Measurements from ENCODE around the gene FRY. TPM values are rescaled to one million over a fixed set of nuclear protein-coding genes. Genes with fewer than 3 reads are reported as not detected.
"Not testable (repeated sequence)": the region's sequence is repeated elsewhere in the genome, so short reads cannot be mapped to it uniquely, and the experiment has no call there.

FRY gene
- total RNA-seq, 1 experiment from 2014 or later = 3.5 TPM

DNA sequence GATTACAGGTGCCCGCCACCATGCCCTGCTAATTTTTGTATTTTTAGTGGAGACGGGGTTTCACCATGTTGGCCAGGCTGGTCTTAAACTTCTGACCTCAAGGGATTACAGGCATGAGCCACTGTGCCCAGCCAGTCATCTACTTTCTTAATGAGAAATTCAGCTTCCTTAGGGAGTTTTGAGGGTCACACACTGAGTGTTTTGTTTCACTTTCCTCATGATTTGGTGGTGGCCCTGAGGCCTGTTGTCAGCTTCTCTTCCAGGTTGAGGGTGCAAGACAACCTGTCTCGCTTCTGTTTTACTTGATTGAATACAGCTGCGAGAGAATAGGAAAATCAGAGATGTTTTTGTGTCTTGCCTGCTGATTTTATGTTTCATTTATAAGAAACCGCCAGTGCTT, 9.9 kb downstream of the FRY start:
- no peak for DNase-seq (ENCODE audit: low spot score)

GRCh38 chr13:32042551-32042950, 11.0 kb downstream of the FRY start:
- DNase-seq (ENCODE audit: low spot score) = no peak

DNA sequence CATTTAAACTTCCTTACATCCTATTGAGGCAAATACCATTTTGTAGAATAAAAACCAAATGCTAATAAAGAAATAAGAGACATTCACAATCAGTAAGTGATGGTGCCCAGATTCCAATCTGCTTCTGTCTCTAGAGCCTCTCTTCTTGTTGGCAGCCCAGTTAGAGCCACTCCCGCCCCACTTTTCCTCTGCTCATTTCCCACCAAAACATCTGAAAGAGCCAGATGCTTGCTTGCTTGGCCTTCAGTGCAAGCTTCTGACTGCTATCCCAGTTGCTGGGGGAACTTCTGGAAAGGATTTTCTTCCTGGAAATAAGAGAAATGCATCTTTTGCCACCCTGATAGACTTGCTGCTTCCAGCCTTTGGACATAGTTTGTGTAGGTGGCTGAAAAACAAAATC, 12.9 kb downstream of the FRY start:
- no peak for DNase-seq (ENCODE audit: low spot score)

- no peak for DNase-seq (ENCODE audit: low spot score)
Observed at GRCh38 chr13:32045537-32045936, 14.0 kb downstream of the FRY start.

GRCh38 chr13:32045982-32046785, 14.6 kb downstream of the FRY start:
- peak; percentile 41 for DNase-seq (ENCODE audit: low spot score)

DNA sequence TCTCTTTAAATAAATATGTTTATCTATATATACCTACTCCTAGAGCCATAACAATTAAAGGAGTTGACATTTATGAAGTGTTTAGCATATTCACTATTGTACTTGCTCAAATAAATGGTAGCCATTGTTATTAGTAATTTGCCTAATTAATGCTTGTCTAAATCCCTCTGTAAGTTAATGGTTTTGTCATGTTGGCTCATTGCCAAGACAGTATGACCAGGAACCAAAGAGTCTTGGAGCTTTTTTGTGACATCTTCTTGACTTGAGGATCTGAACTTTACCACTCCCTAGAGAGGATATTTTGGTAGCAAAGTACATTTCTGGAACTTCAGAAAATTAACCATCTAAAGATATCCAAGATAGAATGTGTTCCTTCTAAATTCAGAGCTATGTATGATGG, 15.5 kb downstream of the FRY start:
- DNase-seq (ENCODE audit: low spot score) = no peak

- DNase-seq (ENCODE audit: low spot score) = no peak
Observed at GRCh38 chr13:32047793-32048192, 16.2 kb downstream of the FRY start.

- DNase-seq (ENCODE audit: low spot score) = peak; percentile 6
Observed at GRCh38 chr13:32048816-32049215, 17.2 kb downstream of the FRY start.

DNA sequence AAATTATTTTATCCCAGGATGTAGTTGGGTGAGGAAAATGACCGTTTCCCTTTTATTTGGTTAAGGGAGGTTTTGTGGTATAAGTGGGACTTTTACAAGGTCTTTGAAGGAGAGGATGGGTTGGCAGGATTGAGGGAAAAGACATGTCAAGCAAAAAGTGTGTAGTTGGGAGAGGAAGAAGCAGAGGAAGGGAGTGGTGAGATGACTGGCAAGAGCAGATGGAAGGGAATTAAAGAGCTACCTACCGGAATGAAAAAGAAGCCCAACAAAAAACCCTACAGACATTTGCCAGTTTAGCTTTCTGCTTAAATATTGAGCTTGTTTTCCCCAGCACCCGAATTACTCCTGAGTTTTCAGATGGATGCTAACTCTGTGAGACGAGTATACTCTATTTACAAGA, 19.6 kb downstream of the FRY start:
- no peak for DNase-seq (ENCODE audit: low spot score)

- DNase-seq (ENCODE audit: low spot score) = no peak
Observed at GRCh38 chr13:32056316-32056715, 24.7 kb downstream of the FRY start.

DNA sequence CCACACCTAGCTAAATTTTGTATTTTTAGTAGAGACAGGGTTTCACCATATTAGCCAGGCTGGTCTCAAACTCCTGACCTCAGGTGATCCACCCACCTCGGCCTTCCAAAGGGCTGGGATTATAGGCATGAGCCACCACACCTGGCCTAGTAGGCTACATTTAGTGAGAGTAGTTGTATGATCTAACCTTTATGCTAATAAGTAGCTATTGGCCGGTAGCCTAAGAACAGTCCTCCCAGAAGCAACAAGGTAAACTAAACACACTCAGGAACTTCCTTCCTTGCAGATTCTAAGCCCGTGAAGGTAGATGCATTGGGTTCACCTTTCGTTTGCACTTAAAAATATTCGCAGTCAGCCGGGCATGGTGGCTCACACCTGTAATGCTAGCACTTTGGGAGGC, 25.8 kb downstream of the FRY start:
- not testable (repeated sequence) for DNase-seq (ENCODE audit: low spot score)

DNA sequence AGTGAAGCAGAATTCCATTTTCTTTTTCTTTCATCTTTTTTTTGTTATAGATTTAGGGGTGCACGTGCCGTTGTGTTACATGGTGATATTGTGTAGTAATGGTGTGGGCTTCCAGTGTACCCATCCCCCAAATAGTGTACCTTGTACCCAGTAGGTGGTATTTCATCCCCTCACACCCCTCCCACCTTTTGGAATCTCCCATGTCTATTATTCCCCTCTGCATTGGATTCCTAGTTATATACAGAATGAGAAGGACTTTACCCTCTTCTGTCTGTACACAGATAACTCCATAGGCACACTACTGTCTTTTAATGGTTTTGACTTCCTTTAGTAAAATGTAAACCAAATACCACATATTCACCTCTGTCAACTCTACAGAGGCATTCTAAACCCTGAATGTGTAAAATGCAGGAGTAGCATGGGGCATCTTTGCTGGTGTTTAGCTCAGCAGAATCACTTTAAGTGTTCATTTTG, 28.0 kb downstream of the FRY start:
- no peak for DNase-seq (ENCODE audit: low spot score)

DNA sequence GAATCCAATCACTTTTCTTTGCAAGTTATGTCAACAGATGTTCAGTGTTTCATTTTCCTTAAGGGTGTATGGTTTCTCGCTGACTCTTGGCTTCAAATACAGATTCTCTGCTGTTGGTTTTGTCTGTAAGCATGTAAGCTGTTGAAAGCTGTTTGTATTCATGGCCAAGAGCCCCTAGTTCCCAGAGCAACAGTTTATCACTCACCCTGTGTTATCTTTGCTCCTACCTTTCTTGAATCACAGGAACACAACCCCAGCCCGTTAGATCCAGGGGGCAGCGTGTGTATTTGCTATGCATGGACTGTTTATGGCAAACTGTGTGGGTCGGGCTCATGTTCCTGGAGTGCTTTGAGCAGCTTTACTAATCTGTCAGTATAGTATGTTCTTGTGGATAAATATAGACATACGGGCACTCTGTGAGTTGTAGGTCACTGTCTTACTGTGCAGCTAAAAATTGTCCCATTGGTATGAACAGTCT, 28.9 kb downstream of the FRY start:
- no peak for DNase-seq (ENCODE audit: low spot score)

- no peak for DNase-seq (ENCODE audit: low spot score)
Observed at GRCh38 chr13:32063619-32064233, 32.2 kb downstream of the FRY start.

- DNase-seq (ENCODE audit: low spot score) = no peak
Observed at GRCh38 chr13:32067149-32067961, 35.8 kb downstream of the FRY start.

DNA sequence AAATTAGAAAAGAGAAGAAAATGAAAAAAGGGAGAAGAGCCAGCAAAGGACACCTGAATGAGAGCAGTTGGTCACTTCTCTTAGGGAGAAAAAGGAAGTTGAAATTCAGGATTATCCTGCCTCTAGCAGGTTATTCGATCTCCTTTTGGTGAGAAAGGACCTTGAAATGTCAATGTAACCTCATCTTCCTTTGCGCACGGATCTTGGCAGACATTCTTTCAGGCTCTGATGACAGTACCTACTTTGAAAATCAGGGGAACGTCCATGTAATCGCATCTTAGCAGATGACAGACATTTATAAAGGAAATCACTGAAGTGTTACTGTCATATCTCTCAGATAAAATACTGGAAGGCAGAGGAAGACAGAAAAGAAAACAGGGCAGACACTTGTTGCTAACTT, 36.7 kb downstream of the FRY start:
- DNase-seq (ENCODE audit: low spot score) = no peak

- no peak for DNase-seq (ENCODE audit: low spot score)
Observed at GRCh38 chr13:32073180-32073864, 41.7 kb downstream of the FRY start.

DNA sequence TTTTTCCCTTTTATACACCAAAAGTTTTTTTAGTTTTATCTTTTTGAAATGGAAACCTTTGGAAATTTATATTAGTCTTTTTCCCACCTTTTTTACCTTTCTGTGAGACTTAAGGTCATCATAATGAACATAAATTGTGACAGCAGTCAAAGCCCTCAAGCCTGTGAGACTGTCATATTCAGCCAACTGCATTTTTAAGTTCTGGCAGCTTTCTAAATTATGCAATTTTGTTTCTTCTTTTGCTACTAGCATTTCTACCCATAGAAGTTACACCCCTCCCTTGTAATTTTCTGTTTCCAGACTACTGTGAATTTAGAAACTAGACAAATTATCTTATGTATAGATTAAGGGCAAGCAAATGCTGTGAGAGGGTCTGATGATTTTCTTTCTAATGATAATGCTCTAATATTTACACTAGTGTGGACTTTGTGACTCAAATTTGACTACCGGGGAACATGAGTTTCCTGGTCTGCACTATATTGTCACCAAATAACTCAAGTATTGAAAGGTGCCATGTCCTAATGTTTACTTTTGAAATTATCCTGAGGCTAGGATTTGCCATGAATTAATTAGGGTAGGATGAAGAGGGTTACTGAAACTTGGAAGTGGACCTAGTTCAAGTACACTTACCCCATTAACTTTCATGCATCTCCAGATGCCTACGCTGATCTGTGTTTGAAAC, 43.7 kb downstream of the FRY start:
- DNase-seq (ENCODE audit: low spot score) = no peak

DNA sequence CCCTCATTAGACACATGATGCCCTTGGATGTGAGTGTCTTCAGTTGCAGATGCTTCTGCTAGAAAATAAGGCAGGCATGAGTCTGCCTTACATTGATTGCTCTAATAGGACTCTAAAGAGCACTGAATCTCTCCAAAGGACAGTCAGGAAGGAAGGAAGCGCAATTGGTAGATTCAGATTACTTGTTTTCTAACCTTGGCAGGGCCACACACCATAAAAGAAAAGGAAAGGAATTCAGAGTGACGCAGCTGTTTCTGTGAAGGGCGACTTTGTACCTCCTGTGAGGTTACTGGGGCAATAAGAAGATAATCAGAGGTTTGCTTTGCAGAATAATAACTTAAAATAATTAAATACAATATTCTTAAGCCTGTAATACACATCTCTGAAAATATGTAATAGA, 48.0 kb downstream of the FRY start:
- no peak for DNase-seq (ENCODE audit: low spot score)

DNA sequence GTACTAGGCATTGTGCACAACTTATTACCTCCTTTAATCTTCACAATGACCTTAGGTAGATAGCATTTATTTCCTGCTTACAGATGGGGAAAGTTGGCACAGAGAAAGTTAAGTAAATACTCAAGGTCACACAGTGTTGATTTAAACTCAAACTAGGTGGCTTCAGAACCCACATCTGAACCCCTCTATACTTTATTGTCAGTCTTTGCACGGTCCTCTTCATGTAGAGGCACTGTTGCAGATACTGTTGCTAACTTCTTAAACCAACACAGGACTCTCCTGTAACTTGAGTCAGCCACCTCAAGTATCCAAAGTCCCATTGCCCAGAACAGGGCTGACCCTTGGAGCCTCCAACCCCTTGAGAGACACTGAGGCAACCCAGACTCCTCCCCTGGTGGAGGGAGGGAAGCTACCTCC, 48.8 kb downstream of the FRY start:
- no peak for DNase-seq (ENCODE audit: low spot score)

DNA sequence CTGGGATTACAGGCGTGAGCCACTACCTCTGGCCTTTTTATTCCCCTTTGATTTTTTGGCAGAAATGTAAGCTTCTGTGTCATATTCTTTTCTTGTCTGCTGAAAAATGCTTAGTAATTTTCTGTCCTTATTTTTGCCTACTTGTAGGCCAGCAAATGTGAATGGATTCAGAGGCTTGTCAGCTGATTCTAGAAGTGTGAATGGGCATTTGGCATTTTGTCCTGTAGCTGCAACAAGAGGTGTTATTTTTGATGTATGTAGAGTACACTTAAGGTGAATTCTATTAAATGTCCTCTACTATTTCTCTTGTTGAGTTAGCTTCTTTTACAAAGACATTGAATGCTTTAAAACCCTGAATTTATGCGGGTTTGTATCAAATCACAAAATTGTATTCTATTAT, 50.0 kb downstream of the FRY start:
- DNase-seq (ENCODE audit: low spot score) = no peak
